Activated effector memory CD4-positive, alpha-beta T cell treated with anti-CD3 and anti-CD28 coated beads, Interleukin-2, amount 50 U/mL, for 16 hours (primary cell): ENCODE measurements around the gene ERO1A.

Experiments
- DNase-seq: peaks from one replicate; pipeline ENCODE4 v3.0.0-alpha.2; 2020

ERO1A gene

GRCh38 chr14:52598568-52598967, 96.8 kb downstream of the ERO1A start:
- no peak for DNase-seq

- no peak for DNase-seq
These were observed 98.5 kb downstream of the ERO1A start for GRCh38 chr14:52596861-52597260.

- DNase-seq = no peak
These were observed 99.0 kb downstream of the ERO1A start for GRCh38 chr14:52596320-52596719.

- no peak for DNase-seq
These were observed 105.0 kb downstream of the ERO1A start for GRCh38 chr14:52590318-52590717.
